Stimulated activated CD4-positive, alpha-beta T cell treated with anti-CD3 and anti-CD28 coated beads, Interleukin-4, amount 100 ng/mL, for 48 hours (primary cell): ENCODE data around the gene ALAS1.
"Not testable (repeated sequence)": the region's sequence is repeated elsewhere in the genome, so short reads cannot be mapped to it uniquely, and the experiment has no call there.

Experiments used
- DNase-seq, 2 donors: peaks; one replicate each; pipeline ENCODE4 v3.0.0-alpha.2; 2020; ENCODE audit warnings: low read depth in 2 of 2

Gene ALAS1

DNA sequence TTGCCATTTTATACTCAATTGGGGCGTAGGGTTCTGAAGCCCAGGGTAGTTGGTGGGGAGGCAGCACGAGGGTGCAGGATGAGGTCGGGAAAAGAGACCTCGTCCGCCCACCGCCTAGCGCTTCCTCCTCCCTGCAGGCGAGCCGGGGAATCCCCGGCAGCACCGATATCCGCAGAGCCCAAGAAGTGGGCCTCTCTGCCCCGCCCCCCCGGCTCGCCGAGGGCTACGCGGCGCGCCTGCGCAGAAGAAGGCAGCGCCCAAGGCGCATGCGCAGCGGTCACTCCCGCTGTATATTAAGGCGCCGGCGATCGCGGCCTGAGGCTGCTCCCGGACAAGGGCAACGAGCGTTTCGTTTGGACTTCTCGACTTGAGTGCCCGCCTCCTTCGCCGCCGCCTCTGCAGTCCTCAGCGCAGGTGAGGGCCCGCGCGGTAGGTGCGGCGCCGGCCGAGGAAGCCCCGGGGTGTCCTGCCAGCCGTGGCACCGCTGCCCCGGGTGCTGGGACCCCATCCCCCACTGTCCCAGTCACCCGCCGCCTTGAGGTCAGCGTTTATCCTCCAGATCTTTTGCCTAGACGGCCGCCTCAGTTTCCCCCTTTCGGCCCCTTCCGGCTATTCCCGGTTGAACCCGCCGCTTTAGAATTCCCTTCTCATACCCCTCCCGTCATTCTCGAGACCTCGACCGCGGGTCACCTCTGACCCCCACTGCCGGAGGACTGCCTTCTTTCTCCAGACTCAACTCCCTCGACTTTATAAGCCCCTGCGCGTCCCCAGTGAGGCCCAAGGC lies at the start of gene ALAS1:
ALAS1 (plus strand) TSS at position 319 of the 784 bp plus-strand sequence. CDS start 1,082 bp downstream, outside the sequence.
- DNase-seq: peak; percentile 89 to 91

GRCh38 chr3:52149021-52149420 lies 48.9 kb upstream of the ALAS1 start:
- no peak for DNase-seq

GRCh38 chr3:52149726-52150125 lies 48.2 kb upstream of the ALAS1 start:
- no peak for DNase-seq

DNA sequence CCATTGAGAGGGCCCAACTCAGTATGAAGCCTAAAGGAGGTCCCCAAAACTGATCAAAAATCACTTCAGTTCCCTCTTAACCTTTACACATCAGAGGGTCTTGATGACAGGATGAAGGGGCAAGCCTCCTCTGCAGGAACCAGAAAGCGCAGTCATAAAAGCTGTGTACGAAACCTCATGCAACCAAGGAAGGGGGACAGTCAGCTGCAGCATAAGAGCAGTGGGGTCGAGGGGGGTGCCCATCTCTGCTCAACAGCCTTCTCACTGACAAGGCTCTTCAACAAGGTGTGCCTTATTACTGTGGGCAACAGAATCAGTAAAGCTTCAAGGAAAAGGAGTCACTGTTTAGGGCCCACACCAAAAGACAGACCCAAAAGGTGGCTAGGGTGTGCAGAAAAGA lies 47.6 kb upstream of the ALAS1 start:
- DNase-seq: no peak

DNA sequence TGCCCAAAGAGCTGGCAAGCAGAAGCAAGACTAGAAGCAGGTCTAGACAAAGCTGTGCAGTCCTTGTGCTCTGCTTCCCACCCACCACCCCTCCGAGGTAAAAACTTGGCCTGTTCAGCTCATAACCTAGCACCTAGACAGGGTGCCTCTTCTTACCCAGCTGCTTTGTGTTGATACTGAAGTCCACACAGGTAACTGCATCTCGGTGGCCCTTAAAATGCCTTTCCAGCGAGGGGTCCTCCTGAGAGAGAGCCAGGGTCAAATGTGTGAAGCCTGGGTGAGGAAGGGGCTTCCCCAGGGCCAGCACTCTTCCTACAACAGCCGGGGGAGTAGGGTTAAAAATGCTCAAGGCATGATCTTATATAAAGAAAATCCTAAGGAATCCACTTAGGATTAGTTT lies 47.1 kb upstream of the ALAS1 start:
- no peak for DNase-seq

DNA sequence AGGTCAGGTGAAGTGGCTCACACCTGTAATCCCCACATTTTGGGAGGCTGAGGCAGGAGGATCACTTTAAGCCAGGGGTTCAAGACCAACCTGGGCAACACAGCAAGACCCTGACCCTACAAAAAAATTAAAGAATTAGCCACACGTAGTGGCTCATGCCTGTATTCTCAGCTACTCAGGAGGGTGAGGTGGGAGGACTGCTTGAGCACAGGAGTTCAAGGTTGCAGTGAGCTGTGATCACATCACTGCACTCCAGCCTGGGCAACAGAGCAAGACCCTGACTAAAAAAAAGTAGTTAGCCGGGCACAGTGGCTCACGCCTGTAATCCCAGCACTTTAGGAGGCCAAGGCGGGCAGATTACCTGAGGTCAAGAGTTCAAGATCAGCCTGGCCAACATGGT lies 46.0 kb upstream of the ALAS1 start:
- not testable (repeated sequence) for DNase-seq

- DNase-seq: no peak
Observed at GRCh38 chr3:52153389-52154096, 44.4 kb upstream of the ALAS1 start.

DNA sequence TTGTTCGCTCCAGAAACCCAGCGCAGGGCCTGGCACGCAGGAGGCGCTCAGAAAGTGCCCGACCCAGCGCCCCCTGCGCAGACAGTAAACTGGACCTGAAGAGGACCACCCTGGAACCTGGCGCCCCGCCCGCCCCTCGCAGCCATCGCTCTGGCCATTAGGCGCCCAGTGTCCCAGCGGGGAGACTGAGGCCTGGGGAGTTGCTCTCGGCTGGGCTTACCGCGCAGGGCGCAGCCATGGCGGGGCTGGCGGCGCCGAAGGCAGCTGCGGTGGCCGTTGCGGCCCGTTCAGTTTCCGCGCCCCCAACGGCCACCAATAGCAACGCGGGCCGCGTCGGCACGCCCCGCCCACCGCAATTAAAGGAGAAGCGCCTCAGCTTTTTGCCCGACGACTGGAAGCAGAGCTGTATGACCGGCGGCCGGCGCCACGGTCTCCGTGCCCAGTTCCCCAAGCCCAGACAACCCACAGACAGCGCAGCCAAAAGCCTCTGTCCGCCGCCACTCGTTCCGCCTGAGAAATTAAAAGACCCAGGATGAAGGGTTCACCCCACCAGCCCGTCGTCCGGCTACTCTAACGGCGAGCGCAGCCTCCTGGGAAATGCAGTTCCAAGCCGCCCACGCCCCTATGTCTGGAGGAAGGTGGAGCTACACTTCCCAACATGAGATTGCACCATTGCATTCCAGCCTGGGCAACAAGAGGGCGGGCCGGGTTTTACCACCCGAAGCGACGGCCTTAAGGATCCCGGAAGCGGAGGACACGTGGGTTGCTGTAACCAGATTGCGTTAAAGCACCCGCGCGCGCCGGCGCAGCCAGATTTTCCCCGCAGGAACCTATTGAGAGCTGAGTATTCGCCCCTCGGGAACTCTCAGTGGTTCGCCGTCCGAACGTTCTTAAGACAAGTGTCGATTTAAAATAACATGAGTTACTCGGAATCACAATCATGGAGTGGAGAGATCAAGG lies 43.5 kb upstream of the ALAS1 start, which contains the start of gene POC1A:
POC1A (minus strand) TSS at position 289 of the 960 bp plus-strand sequence; CDS start at position 238, 51 bp downstream.
- peak; percentile 90 to 91 for DNase-seq

GRCh38 chr3:52155912-52156311 lies 42.0 kb upstream of the ALAS1 start:
- no peak for DNase-seq

GRCh38 chr3:52159503-52159902 lies 38.5 kb upstream of the ALAS1 start:
- no peak for DNase-seq

DNA sequence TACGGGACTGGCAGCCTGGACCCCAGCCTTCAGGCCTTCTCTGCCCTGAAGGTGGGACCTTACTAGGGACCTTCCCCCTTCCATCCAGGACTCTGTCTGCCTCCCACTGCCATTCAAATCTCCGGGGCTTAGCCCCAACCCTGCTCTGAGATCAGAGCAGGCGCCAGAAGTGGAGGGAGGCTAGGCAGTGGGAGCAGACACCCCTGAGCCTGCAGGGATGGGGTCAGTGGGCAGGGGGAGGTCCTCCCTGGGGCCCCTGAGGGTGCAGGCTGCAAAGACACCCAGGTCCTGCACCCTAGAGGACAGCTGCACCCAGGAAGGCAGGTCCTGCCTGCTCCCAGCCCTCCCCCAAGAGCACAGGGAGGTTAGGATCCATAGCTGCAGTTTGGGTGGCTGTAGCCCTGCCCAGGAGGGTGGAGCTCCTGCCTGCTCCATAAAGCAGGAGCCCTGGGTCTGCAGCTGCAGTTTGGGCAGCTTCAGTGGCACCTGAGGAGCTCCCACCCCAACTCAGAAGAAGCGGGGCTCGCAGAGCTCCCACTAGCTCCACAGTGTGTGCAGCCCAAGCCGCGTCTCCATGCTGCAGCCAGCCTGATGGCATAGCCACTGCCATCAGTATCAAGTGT lies 35.6 kb upstream of the ALAS1 start:
- DNase-seq: no peak

DNA sequence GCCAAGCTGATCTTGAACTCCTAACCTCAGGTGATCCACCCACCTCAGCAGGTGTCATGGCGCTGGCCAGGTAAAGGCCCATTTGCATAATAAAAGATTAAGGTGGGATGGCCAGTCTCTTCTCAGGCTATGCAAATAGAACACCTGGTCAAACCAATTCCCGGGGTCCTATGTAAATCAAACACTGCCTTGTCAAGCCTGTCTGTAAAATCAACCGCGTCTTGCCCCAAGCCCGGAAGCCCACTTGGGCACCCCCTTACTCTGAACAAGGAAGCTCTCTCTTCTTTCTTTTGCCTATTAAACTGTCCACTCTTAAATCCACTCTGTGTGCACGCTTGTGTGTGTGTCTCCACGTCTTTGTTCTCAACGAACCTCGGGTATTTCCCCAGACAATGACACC lies 30.7 kb upstream of the ALAS1 start:
- DNase-seq: no peak

GRCh38 chr3:52170217-52170616 lies 27.7 kb upstream of the ALAS1 start:
- DNase-seq: not testable (repeated sequence)

GRCh38 chr3:52171514-52172261 lies 26.3 kb upstream of the ALAS1 start:
- no peak for DNase-seq

DNA sequence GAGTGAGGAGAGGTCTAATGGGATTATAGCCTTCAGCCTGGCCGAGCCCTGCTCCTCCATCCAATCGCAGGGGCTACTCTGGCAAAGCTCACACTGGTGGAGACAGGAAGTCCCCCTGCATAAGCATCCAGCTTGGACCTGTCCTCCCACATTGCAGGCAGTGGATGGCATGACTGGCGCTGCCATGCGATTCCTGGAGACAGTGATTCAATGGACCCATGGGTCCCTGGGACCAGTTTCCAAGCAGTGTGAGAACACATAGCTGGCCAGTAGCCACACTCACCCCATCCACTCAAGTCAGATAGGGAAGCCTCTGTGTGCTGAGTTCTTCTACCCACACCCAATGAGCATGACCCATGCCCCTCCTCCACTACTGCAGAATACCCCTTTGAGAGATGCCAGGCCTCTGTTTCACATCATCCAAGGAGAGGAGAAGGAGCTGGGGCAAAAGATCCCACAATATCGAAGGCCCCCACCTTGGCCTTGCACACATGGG lies 25.6 kb upstream of the ALAS1 start:
- DNase-seq: no peak

- no peak for DNase-seq
Observed at GRCh38 chr3:52173101-52173500, 24.9 kb upstream of the ALAS1 start.

DNA sequence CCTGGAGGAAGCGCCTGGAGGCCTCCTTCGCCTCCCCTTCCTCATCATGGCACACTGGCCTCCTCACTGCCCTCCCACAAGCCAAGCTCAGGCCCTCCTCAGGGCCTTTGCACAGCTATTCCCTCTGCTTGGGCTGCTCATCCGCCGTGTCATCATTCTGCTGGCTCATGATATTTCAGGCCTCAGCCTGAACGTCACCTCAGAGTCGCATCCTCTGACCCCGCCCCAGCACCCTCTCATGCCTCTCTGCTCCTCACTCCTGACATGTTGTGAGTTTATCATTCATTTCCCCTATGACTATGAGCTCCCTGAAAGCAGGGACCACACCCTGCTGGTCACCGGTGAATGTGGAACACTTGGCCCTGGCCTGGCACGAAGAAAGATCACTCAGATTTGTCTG lies 23.1 kb upstream of the ALAS1 start:
- DNase-seq: no peak

DNA sequence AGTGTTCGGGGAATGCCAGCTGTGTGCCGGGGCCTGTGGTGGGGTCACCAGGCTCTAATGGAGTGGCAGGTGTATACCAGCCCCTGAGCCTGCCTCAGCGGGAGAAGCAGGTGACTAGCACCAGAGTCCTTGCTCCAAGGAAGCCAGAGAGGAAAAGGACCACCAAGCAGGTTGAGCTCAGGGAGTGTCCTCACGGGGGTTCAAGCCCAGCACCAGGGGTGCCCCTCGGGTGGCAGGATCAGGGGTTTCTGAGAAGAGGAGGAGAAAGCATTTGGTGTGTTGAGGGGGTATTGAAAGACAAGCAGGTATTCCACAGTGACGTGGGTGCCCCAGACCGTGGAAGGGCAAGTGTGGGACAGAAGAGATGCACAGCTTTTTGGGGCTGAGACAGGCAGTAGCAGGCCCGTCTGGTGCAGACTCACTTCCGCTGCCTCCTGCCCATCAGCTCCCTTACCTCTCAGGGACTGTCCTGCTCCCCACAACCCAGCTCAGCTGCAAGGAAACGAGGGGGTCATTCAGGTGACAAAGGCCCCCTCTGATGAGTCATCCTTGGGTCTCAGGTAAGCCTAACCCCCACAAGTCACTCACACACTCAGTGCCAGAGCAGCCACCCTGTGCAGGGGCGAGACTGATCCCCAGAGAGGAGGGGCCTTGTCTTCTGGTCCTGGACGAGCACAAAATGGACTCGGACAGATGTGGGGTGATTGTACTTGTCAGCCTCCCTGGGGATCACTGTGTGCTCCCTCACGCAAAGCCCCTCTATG lies 22.4 kb upstream of the ALAS1 start:
- DNase-seq: no peak

DNA sequence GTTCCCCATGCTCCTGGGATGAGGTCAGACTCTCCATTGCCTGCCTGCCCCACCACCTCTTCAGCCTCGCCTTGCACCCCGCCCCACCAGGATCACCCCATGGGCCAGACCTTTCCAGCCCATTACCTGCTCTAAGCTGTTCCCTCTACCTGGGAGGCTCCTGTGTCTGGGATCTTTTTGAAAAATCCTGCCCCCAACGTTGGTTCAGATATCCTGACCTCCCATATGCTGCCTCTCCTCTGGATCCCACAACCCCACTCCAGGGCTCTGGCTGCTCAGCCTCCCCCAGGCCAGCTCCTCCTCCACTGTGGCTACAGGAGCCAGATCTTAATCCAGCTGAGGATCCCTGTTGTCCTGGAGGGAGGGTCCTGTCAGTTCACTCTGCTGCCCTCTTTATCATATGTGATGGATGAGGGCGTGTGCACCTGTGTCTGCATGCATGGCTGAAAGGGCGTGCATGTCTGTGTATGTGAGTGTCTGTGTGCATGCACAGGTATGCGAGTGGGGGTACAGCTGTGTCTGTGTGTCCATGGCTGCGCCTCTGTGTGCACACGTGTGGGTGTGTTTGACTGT lies 21.7 kb upstream of the ALAS1 start:
- DNase-seq: no peak
